A549 treated with AZD9567 at 1 μM for 4 hours (cell line): ENCODE data around the gene OSMR. TPM values are rescaled to one million over a fixed set of nuclear protein-coding genes. Genes with fewer than 3 reads are reported as not detected.

Source experiments
- total RNA-seq: library from RNA; stranded (reverse); fragments of 200-300 nt; extraction: Qiagen RNA extraction; gene quantifications from 5 replicates; pipeline ENCODE4 v1.2.3, GENCODE V29; 2022; ENCODE audit not compliant: insufficient read depth

OSMR gene
- total RNA-seq, result 49.9 to 75.3 TPM (median 65.0 TPM) in 5 replicates

DNA sequence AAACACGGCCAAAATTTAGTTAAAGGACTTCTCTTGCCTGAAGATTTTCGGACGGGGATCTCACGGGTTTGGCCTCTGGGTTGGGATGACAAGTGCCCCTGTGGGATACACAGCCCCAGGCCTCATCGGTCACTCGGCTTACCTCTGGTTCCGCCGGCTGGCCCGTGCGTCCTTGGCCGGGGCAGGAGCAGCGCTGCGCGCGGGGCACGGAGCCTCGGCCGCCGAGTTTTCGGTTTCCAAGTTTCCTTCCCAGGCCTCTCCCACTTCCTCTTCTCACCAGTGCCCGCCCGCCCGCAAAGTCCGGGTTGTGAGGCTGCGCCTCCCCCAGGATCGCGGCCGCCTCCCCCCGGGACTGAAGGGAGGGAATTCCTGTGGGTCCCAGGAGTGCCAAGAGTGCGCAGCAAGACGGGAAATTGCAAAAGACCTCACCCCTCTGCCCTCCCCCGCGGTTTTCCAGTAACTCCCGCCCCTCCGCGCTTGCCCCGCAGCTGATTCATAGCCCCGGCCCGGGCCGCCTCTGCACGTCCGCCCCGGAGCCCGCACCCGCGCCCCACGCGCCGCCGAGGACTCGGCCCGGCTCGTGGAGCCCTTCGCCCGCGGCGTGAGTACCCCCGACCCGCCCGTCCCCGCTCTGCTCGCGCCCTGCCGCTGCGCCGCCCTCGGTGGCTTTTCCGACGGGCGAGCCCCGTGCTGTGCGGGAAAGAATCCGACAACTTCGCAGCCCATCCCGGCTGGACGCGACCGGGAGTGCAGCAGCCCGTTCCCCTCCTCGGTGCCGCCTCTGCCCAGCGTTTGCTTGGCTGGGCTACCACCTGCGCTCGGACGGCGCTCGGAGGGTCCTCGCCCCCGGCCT lies at the start of gene OSMR:
Gene OSMR, plus strand, starts transcription at position 487 of the 853 bp plus-strand sequence. CDS start 23,033 bp downstream, outside the sequence.

Other genes starting within 250 kb of the OSMR start
- gene RICTOR, start 228.4 kb downstream of the OSMR start, total RNA-seq, result 7.4 to 12.6 TPM (median 10.7 TPM) in 5 replicates